Testis (tissue), 3 donors: ENCODE data around the gene FPR1. TPM values are rescaled to one million over a fixed set of nuclear protein-coding genes. Genes with fewer than 3 reads are reported as not detected.

Experiments
- DNase-seq: peaks from one replicate; pipeline ENCODE4 v3.0.0-alpha.2; 2019
- H3K27ac ChIP-seq, 2 donors: fragments of 200-600 bp; sonication (generic); one replicate each; pipeline ENCODE4 v1.5.1; 2019
- H3K27me3 ChIP-seq: fragments of 200-600 bp; sonication (generic); one replicate; pipeline ENCODE4 v1.5.1; 2019
- H3K36me3 ChIP-seq: fragments of 200-600 bp; sonication (generic); one replicate; pipeline ENCODE4 v1.5.1; 2017; ENCODE audit warnings: low read depth; ENCODE audit errors: missing control alignments
- H3K4me1 ChIP-seq: fragments of 200-600 bp; sonication (generic); one replicate; pipeline ENCODE4 v1.5.1; 2019
- H3K4me3 ChIP-seq, 2 donors: fragments of 200-600 bp; sonication (generic); one replicate each; pipeline ENCODE4 v1.5.1; 2017 to 2019
- H3K9me3 ChIP-seq: fragments of 200-600 bp; sonication (generic); one replicate; pipeline ENCODE4 v1.5.1; 2017
- POLR2A ChIP-seq: fragments of 450-650 bp; IDR thresholded peaks from one replicate; pipeline ENCODE4 v1.6.1; 2017; ENCODE audit warnings: antibody characterized with exemption, mild to moderate bottlenecking, moderate library complexity
- WGBS, 2 donors: methylation state at CpG; one replicate each; pipeline ENCODE4 v1.1.5; 2018; 5-methylcytosine and 5-hydroxymethylcytosine counted together
- intact Hi-C: fragments of 100-400 bp; cut with DNase I; formaldehyde crosslinking; loops from one replicate; pipeline ENCODE4 v1.15.1; 2023; ENCODE audit warnings: low total_unique reads
- polyA plus RNA-seq: library from polyadenylated mRNA; stranded (reverse); fragments of 350-450 nt; fragmentation: Illumina TruSeq; extraction: RNeasy Lipid Tissue Mini Kit (QIAGEN cat#74804); gene quantifications from one replicate; pipeline ENCODE4 v1.2.3, GENCODE V29; 2014; ENCODE audit warnings: low read depth, low replicate concordance; ENCODE audit not compliant: insufficient read depth
- total RNA-seq, 2 donors: library from RNA; depleted of rRNA; stranded (reverse); fragments of >200 nt; gene quantifications; one replicate each; pipeline ENCODE4 v1.2.3, GENCODE V29; 2016
- TF ChIP-seq, protein P1 (sequence below), 3 experiments: fragments of 450-650 bp in 2 of 3; fragments of 200-600 bp in 1 of 3; sonication (generic) in 1 of 3; IDR thresholded peaks; one replicate each; pipeline ENCODE4 v1.5.1; 2016 to 2019; ENCODE audit warnings: antibody characterized with exemption in 3 of 3, mild to moderate bottlenecking in 2 of 3, moderate library complexity in 1 of 3

FPR1 gene
- total and polyA plus RNA-seq, 3 donors from 2014 or later, result 1.4 to 3.5 (median 2.1) TPM

DNA sequence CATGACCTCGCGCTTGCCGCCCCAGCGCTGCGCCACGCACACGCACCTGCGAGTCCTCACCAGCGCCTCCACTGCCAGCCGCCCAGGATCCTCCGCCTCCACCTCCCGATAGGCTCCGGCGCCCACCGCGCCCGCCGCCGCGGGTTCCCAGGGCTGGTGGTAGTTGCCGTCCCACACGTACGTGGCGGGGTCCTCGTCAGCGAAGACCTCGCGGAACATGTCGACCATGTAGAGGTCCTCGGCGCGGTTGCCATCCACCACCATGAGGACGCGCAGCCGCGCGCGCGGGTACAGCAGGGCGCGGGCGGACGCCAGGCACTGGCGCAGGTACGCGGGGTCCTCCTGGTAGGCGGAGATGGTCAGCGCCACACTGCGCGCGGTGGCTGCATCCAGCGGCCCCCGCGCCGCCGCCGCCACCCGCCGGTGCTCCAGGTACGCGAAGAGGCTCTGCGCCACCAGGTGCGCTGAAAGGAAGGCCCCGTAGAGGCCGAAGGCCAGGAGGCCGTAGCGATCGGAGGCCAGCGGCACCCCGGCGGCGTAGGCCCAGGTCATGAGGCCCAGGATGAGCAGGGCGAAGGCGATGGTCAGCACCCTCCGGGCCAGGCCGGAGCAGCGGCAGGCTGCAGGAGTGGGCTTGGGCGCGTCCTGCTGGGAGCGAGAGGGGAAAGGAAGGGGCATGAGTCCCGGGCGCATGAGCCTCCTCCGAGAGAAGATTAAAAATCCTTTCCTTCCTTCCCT lies 32.3 kb downstream of the FPR1 start:
- Histone ChIP-seq H3K4me1 (peaks cover 2% of the 10 kb centered on the region), H3K4me3 (peak overlapping the region; percentile 7 to 57), H3K36me3 (no peaks in the 10 kb centered on the region), H3K27ac (no peak overlapping the region), H3K27me3 (no peaks in the 10 kb centered on the region), H3K9me3 (no peaks in the 10 kb centered on the region)
- intact Hi-C loops, result no loop called here
- TF ChIP-seq, protein P1, sequence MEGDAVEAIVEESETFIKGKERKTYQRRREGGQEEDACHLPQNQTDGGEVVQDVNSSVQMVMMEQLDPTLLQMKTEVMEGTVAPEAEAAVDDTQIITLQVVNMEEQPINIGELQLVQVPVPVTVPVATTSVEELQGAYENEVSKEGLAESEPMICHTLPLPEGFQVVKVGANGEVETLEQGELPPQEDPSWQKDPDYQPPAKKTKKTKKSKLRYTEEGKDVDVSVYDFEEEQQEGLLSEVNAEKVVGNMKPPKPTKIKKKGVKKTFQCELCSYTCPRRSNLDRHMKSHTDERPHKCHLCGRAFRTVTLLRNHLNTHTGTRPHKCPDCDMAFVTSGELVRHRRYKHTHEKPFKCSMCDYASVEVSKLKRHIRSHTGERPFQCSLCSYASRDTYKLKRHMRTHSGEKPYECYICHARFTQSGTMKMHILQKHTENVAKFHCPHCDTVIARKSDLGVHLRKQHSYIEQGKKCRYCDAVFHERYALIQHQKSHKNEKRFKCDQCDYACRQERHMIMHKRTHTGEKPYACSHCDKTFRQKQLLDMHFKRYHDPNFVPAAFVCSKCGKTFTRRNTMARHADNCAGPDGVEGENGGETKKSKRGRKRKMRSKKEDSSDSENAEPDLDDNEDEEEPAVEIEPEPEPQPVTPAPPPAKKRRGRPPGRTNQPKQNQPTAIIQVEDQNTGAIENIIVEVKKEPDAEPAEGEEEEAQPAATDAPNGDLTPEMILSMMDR (IDR thresholded peaks at IDR 0.05), result no peak
- TF ChIP-seq POLR2A, result no peak
- 6 to 7% methylated on average over 21 to 64 of the region's 83 CpGs for WGBS, 2 donors
- DNase-seq, result peak; percentile 21

DNA sequence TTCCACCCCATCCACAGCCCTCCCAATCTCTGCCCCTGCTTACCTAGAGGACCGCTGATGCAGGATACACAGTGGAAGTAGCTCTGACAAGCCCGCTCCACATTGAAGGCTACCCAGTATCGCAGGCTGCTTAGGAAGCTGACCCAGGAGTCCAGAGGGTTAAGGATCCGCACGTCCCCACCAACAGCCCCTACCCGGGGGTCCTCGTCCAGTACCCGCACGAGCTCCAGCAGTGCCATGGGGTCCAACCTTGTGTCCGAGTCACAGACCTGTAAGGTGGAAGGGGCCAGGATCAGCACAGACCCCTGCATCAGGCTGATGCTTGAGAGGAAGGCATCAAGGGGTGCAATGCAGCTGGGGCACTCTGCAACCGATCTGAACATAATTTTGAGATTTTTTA lies 34.8 kb downstream of the FPR1 start:
- intact Hi-C loops, result no loop called here
- Histone ChIP-seq H3K36me3 (no peaks in the 10 kb centered on the region), H3K27me3 (no peaks in the 10 kb centered on the region), H3K9me3 (no peaks in the 10 kb centered on the region), H3K27ac (no peak overlapping the region), H3K4me1 (peaks cover 2% of the 10 kb centered on the region), H3K4me3 (no peak overlapping the region)
- TF ChIP-seq POLR2A, result no peak
- TF ChIP-seq, protein P1 (IDR thresholded peaks at IDR 0.05), result no peak
- no peak for DNase-seq
- WGBS, 2 donors, result 90 to 96% methylated on average over 9 to 11 of the region's 11 CpGs

DNA sequence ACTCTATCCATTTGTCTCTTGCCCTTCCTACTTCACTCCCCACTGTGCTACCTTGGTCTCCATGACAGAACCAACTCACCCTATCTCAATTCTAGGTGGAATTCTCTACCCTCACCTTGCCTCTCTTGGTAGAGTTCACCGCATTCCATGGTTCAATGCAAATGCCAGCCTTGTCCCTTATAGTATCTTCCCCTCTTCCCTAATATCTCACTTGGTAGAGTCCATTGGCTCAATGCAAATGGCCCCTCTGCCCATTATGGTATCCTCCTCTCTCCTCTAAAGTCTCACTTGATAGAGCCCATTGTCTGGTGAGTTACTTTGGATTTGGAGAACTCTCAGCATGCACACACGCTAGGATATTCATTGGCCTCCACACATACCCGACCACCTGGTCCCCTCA lies 35.8 kb downstream of the FPR1 start:
- WGBS, 2 donors, result 90 to 93% methylated on average over 3 of the region's 3 CpGs
- Histone ChIP-seq H3K4me1 (peaks cover 2% of the 10 kb centered on the region), H3K36me3 (no peaks in the 10 kb centered on the region), H3K4me3 (no peak overlapping the region), H3K27ac (no peak overlapping the region), H3K27me3 (no peaks in the 10 kb centered on the region), H3K9me3 (no peaks in the 10 kb centered on the region)
- no peak for DNase-seq
- TF ChIP-seq POLR2A, result no peak
- TF ChIP-seq, protein P1 (IDR thresholded peaks at IDR 0.05), result no peak
- intact Hi-C loops, result no loop called here

DNA sequence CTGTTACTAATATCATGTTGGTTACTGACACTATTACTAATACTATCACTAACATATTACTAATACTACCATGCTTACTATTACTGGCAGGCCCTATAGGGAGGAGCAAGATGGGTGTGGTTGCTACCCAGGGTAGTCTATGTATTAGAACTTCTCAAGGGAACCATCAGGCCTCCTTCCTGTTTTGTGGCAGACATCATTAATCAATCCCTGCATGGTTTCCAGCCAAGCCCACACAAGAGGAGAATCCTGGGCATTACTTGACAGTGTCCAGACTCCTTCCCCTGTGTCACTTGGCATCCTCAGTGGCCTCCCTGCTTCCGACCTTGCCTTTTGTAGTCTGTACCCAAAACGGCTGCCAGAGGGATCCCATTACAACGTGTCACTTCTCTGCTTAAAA lies 36.8 kb downstream of the FPR1 start:
- no peaks in the 10 kb centered on the region for H3K27me3 ChIP-seq
- WGBS, 2 donors, result 55 to 73% methylated on average over 3 of the region's 3 CpGs
- no peak for DNase-seq
- H3K4me3 ChIP-seq, result no peak overlapping the region
- peaks cover 2% of the 10 kb centered on the region for H3K4me1 ChIP-seq
- intact Hi-C loops, result no loop called here
- H3K27ac ChIP-seq, result no peak overlapping the region
- TF ChIP-seq, protein P1 (IDR thresholded peaks at IDR 0.05), result no peak
- no peak for TF ChIP-seq POLR2A
- no peaks in the 10 kb centered on the region for H3K9me3 ChIP-seq
- no peaks in the 10 kb centered on the region for H3K36me3 ChIP-seq
